Lung microvascular endothelial cell (primary cell): Measurements from ENCODE around the gene MED13. TPM values are rescaled to one million over a fixed set of nuclear protein-coding genes. Genes with fewer than 3 reads are reported as not detected.
"Not testable (repeated sequence)": the region's sequence is repeated elsewhere in the genome, so short reads cannot be mapped to it uniquely, and the experiment has no call there.

Experiments
- DNase-seq, 2 donors: peaks; one replicate each; pipeline versions ENCODE4 v3.0.0 to v3.0.0-alpha.2; 2010; ENCODE audit warnings: low read depth in 2 of 2
- total RNA-seq: library from RNA; depleted of rRNA; stranded (reverse); fragments of >200 nt; gene quantifications from 2 replicates; pipeline ENCODE4 v1.2.1, GENCODE V29; 2014

The MED13 gene
- total RNA-seq, 1 donor from 2014 or later: 37.7 TPM

GRCh38 chr17:62062302-62062701, 2.8 kb downstream of the MED13 start:
- DNase-seq: peak; percentile 29 to 40

GRCh38 chr17:62059414-62059813, 5.7 kb downstream of the MED13 start:
- DNase-seq: no peak

GRCh38 chr17:62058611-62059010, 6.5 kb downstream of the MED13 start:
- no peak for DNase-seq

GRCh38 chr17:62057696-62058095, 7.4 kb downstream of the MED13 start:
- DNase-seq: no peak

- DNase-seq: peak; percentile 26 to 52
These were observed 12.2 kb downstream of the MED13 start for GRCh38 chr17:62052765-62053338.

- no peak for DNase-seq
These were observed 14.0 kb downstream of the MED13 start for GRCh38 chr17:62051053-62051452.

- no peak for DNase-seq
These were observed 15.8 kb downstream of the MED13 start for GRCh38 chr17:62049299-62049698.

GRCh38 chr17:62048262-62048661, 16.8 kb downstream of the MED13 start:
- no peak for DNase-seq

- DNase-seq: no peak
These were observed 19.6 kb downstream of the MED13 start for GRCh38 chr17:62045517-62045916.

- DNase-seq: no peak
These were observed 20.0 kb downstream of the MED13 start for GRCh38 chr17:62045109-62045508.

- DNase-seq: no peak
These were observed 21.5 kb downstream of the MED13 start for GRCh38 chr17:62043602-62044001.

GRCh38 chr17:62043140-62043539, 21.9 kb downstream of the MED13 start:
- no peak for DNase-seq

GRCh38 chr17:62038248-62038647, 26.8 kb downstream of the MED13 start:
- no peak for DNase-seq

- DNase-seq: no peak
These were observed 31.8 kb downstream of the MED13 start for GRCh38 chr17:62033317-62033716.

- DNase-seq: no peak
These were observed 32.6 kb downstream of the MED13 start for GRCh38 chr17:62032480-62032879.

GRCh38 chr17:62030264-62030663, 34.8 kb downstream of the MED13 start:
- DNase-seq: peak in 1 of 2 donors; percentile 49

GRCh38 chr17:62024866-62025265, 40.2 kb downstream of the MED13 start:
- no peak for DNase-seq

- peak in 1 of 2 donors; percentile 1 for DNase-seq
These were observed 47.2 kb downstream of the MED13 start for GRCh38 chr17:62017912-62018311.

- DNase-seq: peak in 1 of 2 donors; percentile 37
These were observed 47.6 kb downstream of the MED13 start for GRCh38 chr17:62017496-62017895.

- no peak for DNase-seq
These were observed 50.6 kb downstream of the MED13 start for GRCh38 chr17:62014526-62014925.

- no peak for DNase-seq
These were observed 55.9 kb downstream of the MED13 start for GRCh38 chr17:62009220-62009619.

- no peak for DNase-seq
These were observed 56.8 kb downstream of the MED13 start for GRCh38 chr17:62008294-62008693.

GRCh38 chr17:62004388-62004787, 60.7 kb downstream of the MED13 start:
- DNase-seq: no peak

- not testable (repeated sequence) for DNase-seq
These were observed 61.9 kb downstream of the MED13 start for GRCh38 chr17:62003141-62003540.
